IMR-90 (cell line): ENCODE measurements around the gene NIPSNAP3A. TPM values are rescaled to one million over a fixed set of nuclear protein-coding genes. Genes with fewer than 3 reads are reported as not detected.

Experiments
- ATAC-seq: fragments of 200-7000 bp; cut with Tn5 transposase; 2 replicates; pipeline ENCODE4 v1.9.1; 2020; ENCODE audit warnings: low read depth, mild to moderate bottlenecking, moderate library complexity
- BruUV-seq: library from RNA; stranded (reverse); fragments of 400-500 nt; replicated peaks from 2 replicates; lab custom pipeline; 2021; lab: Mats Ljungman, UMichigan
- CTCF ChIA-PET: fragments of 300-600 bp; formaldehyde crosslinking; extraction: SDS; loops from one replicate; lab custom pipeline; 2021; ENCODE audit warnings: antibody characterized with exemption; lab: Yijun Ruan, JAX
- POLR2A ChIA-PET: fragments of 300-600 bp; sonication (Branson Sonifier 250); formaldehyde crosslinking; loops from one replicate; lab custom pipeline; 2022; ENCODE audit warnings: antibody characterized with exemption; ENCODE audit not compliant: unreplicated experiment; lab: Charles Lee
- DNase-seq: peaks from one replicate; pipeline ENCODE4 v3.0.0; 2013
- H2AFZ ChIP-seq: replicated peaks from 2 replicates; pipeline ENCODE3; 2013; ENCODE audit warnings: low read length, mild to moderate bottlenecking; ENCODE audit not compliant: poor library complexity
- H2AK5ac ChIP-seq: 2 replicates; pipeline ENCODE4 v1.6.1; 2013; ENCODE audit warnings: low read depth, low read length, inconsistent platforms
- H2AK9ac ChIP-seq: replicated peaks from 2 replicates; pipeline ENCODE3; 2013; ENCODE audit warnings: mild to moderate bottlenecking, low read depth, low read length, moderate library complexity; ENCODE audit not compliant: poor library complexity
- H2BK120ac ChIP-seq: 2 replicates; pipeline ENCODE4 v1.6.1; 2013; ENCODE audit warnings: low read depth, low read length, inconsistent platforms
- H2BK15ac ChIP-seq: 3 replicates; pipeline ENCODE4 v1.6.1; 2013; ENCODE audit warnings: low read depth, low read length, inconsistent platforms
- H2BK20ac ChIP-seq: 2 replicates; pipeline ENCODE4 v1.6.1; 2013; ENCODE audit warnings: low read depth, mild to moderate bottlenecking, inconsistent platforms, low read length, moderate library complexity
- H2BK5ac ChIP-seq: 2 replicates; pipeline ENCODE4 v1.6.1; 2013; ENCODE audit warnings: mild to moderate bottlenecking, low read depth, low read length, inconsistent platforms; ENCODE audit not compliant: poor library complexity, severe bottlenecking
- H3K14ac ChIP-seq: replicated peaks from 2 replicates; pipeline ENCODE4 v1.6.1; 2013; ENCODE audit warnings: low read depth, low read length, inconsistent platforms
- H3K18ac ChIP-seq: 2 replicates; pipeline ENCODE4 v1.6.1; 2013; ENCODE audit warnings: low read depth, low read length, control low read depth
- H3K23ac ChIP-seq: 2 replicates; pipeline ENCODE4 v1.6.1; 2013; ENCODE audit warnings: low read depth, low read length, inconsistent platforms
- H3K27ac ChIP-seq: 2 replicates; pipeline ENCODE4 v1.5.1; 2013; ENCODE audit warnings: mild to moderate bottlenecking, control low read depth, low read length; ENCODE audit not compliant: insufficient read depth
- H3K27me3 ChIP-seq: 2 replicates; pipeline ENCODE4 v1.6.1; 2013; ENCODE audit warnings: low read length; ENCODE audit not compliant: control insufficient read depth, insufficient read depth
- H3K36me3 ChIP-seq: 2 replicates; pipeline ENCODE4 v1.6.1; 2013; ENCODE audit warnings: low read length, mixed read lengths; ENCODE audit not compliant: control insufficient read depth, insufficient read depth
- H3K4ac ChIP-seq: 2 replicates; pipeline ENCODE4 v1.6.1; 2013; ENCODE audit warnings: low read depth, low read length, inconsistent platforms
- H3K4me1 ChIP-seq: 2 replicates; pipeline ENCODE4 v1.6.1; 2013; ENCODE audit warnings: low read length, mixed read lengths; ENCODE audit not compliant: control insufficient read depth, insufficient read depth
- H3K4me2 ChIP-seq: 2 replicates; pipeline ENCODE4 v1.6.1; 2013; ENCODE audit warnings: low read depth, mild to moderate bottlenecking, control low read depth, low read length, moderate library complexity
- H3K4me3 ChIP-seq: 2 replicates; pipeline ENCODE4 v1.5.1; 2013; ENCODE audit warnings: low read depth, mild to moderate bottlenecking, control low read depth, low read length, moderate library complexity; ENCODE audit not compliant: insufficient read depth
- H3K56ac ChIP-seq: 2 replicates; pipeline ENCODE4 v1.6.1; 2013; ENCODE audit warnings: low read length, inconsistent platforms; ENCODE audit not compliant: insufficient read depth; ENCODE audit errors: extremely low read depth
- H3K79me1 ChIP-seq, 2 experiments: 2 replicates each; pipeline ENCODE4 v1.6.1; 2013; ENCODE audit warnings: low read length in 2 of 2, inconsistent platforms in 1 of 2, low read depth in 1 of 2
- H3K9ac ChIP-seq: 2 replicates; pipeline ENCODE4 v1.6.1; 2013; ENCODE audit warnings: low read depth, low read length, control low read depth
- H3K9me1 ChIP-seq: 2 replicates; pipeline ENCODE4 v1.6.1; 2013; ENCODE audit warnings: low read length, inconsistent platforms; ENCODE audit not compliant: insufficient read depth
- H3K9me3 ChIP-seq: 2 replicates; pipeline ENCODE4 v1.6.1; 2013; ENCODE audit warnings: low read length; ENCODE audit not compliant: control insufficient read depth, insufficient read depth
- H4K20me1 ChIP-seq: 2 replicates; pipeline ENCODE4 v1.6.1; 2013; ENCODE audit warnings: low read length, inconsistent platforms; ENCODE audit not compliant: insufficient read depth
- H4K5ac ChIP-seq: 2 replicates; pipeline ENCODE4 v1.6.1; 2013; ENCODE audit warnings: mild to moderate bottlenecking, low read depth, low read length, control low read depth
- H4K8ac ChIP-seq, 2 experiments: 2 replicates each; pipeline ENCODE4 v1.6.1; 2013; ENCODE audit warnings: low read depth in 2 of 2, low read length in 2 of 2, control low read depth in 1 of 2, inconsistent platforms in 1 of 2
- H4K91ac ChIP-seq: 2 replicates; pipeline ENCODE4 v1.6.1; 2013; ENCODE audit warnings: low read depth, low read length, inconsistent platforms; ENCODE audit not compliant: insufficient read depth
- BHLHE40 ChIP-seq: fragments of 150-350 bp; IDR thresholded peaks from 2 replicates; pipeline ENCODE4 v1.6.1; 2016; ENCODE audit warnings: mild to moderate bottlenecking, low read depth, low read length
- CHD1 ChIP-seq: IDR thresholded peaks from 2 replicates; pipeline ENCODE4 v1.6.1; 2012; ENCODE audit warnings: low read depth, low read length, improper control_type of control experiment
- FOS ChIP-seq: fragments of 150-350 bp; IDR thresholded peaks from 2 replicates; pipeline ENCODE4 v1.6.1; 2016; ENCODE audit warnings: low read depth, low read length
- MAFK ChIP-seq: IDR thresholded peaks from 2 replicates; pipeline ENCODE4 v1.6.1; 2012; ENCODE audit warnings: low read depth, low read length, improper control_type of control experiment
- RAD21 ChIP-seq: IDR thresholded peaks from 2 replicates; pipeline ENCODE4 v1.6.1; 2012; ENCODE audit warnings: low read length, improper control_type of control experiment
- SMC3 ChIP-seq: fragments of 150-350 bp; IDR thresholded peaks from 2 replicates; pipeline ENCODE4 v1.6.1; 2016; ENCODE audit warnings: low read depth, mild to moderate bottlenecking, antibody characterized with exemption, low read length, moderate library complexity
- WGBS, 2 experiments: methylation state at CpG; one replicate each; pipeline versions ENCODE4 v1.1.5 to v1.1.7; 2013; ENCODE audit warnings: missing lambda C conversion rate in 2 of 2; ENCODE audit not compliant: insufficient read length in 1 of 2; ENCODE audit errors: extremely low coverage in 2 of 2; 5-methylcytosine and 5-hydroxymethylcytosine counted together
- dilution Hi-C: fragments of 300-500 bp; cut with HindIII; formaldehyde crosslinking; loops from one replicate; pipeline ENCODE4 v1.14.3; 2018; ENCODE audit warnings: low sequenced_read_pairs; ENCODE audit not compliant: unreplicated experiment
- in situ Hi-C: fragments of 300-500 bp; cut with MboI; formaldehyde crosslinking; loops from 3 replicates; pipeline ENCODE4 v1.14.3; 2019; ENCODE audit warnings: low sequenced_read_pairs, inconsistent platforms, mixed read lengths
- intact Hi-C: fragments of 100-400 bp; cut with micrococcal nuclease; formaldehyde crosslinking; loops from 2 replicates; pipeline ENCODE4 v1.10.0; 2022
- polyA plus RNA-seq, 3 experiments: library from polyadenylated mRNA; depleted of rRNA; stranded (reverse); fragments of >200 nt; gene quantifications; 2 replicates each; pipeline ENCODE4 v1.2.3, GENCODE V29; 2012; ENCODE audit warnings: low replicate concordance in 1 of 3
- total RNA-seq: library from RNA; depleted of rRNA; stranded (reverse); fragments of >200 nt; gene quantifications from 2 replicates; pipeline ENCODE4 v1.2.3, GENCODE V29; 2012
- TF ChIP-seq, protein P1 (sequence below): conservative IDR thresholded peaks from 2 replicates; pipeline ENCODE4 v1.5.1; 2012; ENCODE audit warnings: mild to moderate bottlenecking, low read depth, low read length, improper control_type of control experiment
- TF ChIP-seq, protein P2 (sequence below): fragments of 150-350 bp; IDR thresholded peaks from 2 replicates; pipeline ENCODE4 v1.6.1; 2017; ENCODE audit warnings: mild to moderate bottlenecking, antibody characterized with exemption, low read length, low read depth

NIPSNAP3A gene
- total and polyA plus RNA-seq, 2 of the 4 experiments (the other 2 are of a cell fraction): 21.4 to 32.1 TPM

DNA sequence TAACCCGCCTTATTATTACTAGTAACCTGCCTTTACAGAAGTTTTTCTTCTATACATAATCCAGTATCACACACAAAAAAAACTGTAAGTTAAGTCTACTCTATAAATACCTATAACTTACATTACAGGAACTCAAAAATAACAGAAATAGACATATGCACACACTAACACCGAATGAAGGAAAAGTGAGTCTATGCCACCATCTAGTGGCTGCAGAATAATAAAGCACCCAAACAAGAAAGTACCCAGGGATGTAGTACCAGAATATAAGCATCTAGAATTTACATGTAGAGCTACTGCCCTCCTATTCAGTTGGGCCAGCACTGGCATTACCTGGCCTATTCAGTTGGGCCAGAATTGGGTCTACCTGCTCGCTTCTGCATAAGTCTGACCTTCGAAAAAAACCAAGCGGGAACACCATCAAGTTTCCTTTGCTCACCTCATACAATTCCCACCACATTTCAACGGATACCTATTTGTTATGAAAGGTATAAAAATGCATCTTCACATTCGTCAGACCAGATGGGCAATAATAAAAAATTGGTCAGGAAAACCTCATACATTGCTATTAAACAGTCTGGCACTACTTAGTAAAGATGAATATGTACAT is 4.0 kb upstream of the NIPSNAP3A start:
- DNase-seq (peak; percentile 73), ATAC-seq (peak; percentile 31)
- ChIA-PET CTCF (no interaction called here), POLR2A (no interaction called here)
- BruUV-seq: no TSS peak
- no peak overlapping the region for H3K9ac ChIP-seq
- H2BK20ac ChIP-seq: no peak overlapping the region
- no peak overlapping the region for H3K23ac ChIP-seq
- no peak overlapping the region for H2AFZ ChIP-seq
- H3K56ac ChIP-seq: no peak overlapping the region
- H3K4me3 ChIP-seq: no peak overlapping the region
- no peaks in the 10 kb centered on the region for H3K27me3 ChIP-seq
- no peaks in the 10 kb centered on the region for H3K9me1 ChIP-seq
- peaks cover 7 to 8% of the 10 kb centered on the region in 2 experiments for H3K79me1 ChIP-seq
- no peak overlapping the region for H2BK120ac ChIP-seq
- no peak overlapping the region for H4K5ac ChIP-seq
- H3K18ac ChIP-seq: no peak overlapping the region
- no peak overlapping the region for H3K27ac ChIP-seq
- intact Hi-C loops: loop anchor here (2.0 kb wide), 1 partner anchor 717 kb away; no protein-coding TSS in a partner anchor
- H2AK5ac ChIP-seq: no peak overlapping the region
- H3K14ac ChIP-seq: no peak overlapping the region
- H4K91ac ChIP-seq: no peak overlapping the region
- in situ Hi-C loops: no loop called here
- no peaks in the 10 kb centered on the region for H3K36me3 ChIP-seq
- H2AK9ac ChIP-seq: no peak overlapping the region
- H4K20me1 ChIP-seq: no peaks in the 10 kb centered on the region
- H2BK5ac ChIP-seq: no peak overlapping the region
- H3K9me3 ChIP-seq: no peaks in the 10 kb centered on the region
- dilution Hi-C loops: no loop called here
- no peak overlapping the region for H4K8ac ChIP-seq
- H3K4ac ChIP-seq: no peak overlapping the region
- WGBS, 2 experiments: no CpG with 5 or more reads among the region's 7 CpGs
- no peak for TF ChIP-seq FOS
- peak; percentile 89 for TF ChIP-seq RAD21
- TF ChIP-seq MAFK: no peak
- TF ChIP-seq SMC3: peak; percentile 65; the same call in 1 of the 2 replicates
- TF ChIP-seq, protein P1, sequence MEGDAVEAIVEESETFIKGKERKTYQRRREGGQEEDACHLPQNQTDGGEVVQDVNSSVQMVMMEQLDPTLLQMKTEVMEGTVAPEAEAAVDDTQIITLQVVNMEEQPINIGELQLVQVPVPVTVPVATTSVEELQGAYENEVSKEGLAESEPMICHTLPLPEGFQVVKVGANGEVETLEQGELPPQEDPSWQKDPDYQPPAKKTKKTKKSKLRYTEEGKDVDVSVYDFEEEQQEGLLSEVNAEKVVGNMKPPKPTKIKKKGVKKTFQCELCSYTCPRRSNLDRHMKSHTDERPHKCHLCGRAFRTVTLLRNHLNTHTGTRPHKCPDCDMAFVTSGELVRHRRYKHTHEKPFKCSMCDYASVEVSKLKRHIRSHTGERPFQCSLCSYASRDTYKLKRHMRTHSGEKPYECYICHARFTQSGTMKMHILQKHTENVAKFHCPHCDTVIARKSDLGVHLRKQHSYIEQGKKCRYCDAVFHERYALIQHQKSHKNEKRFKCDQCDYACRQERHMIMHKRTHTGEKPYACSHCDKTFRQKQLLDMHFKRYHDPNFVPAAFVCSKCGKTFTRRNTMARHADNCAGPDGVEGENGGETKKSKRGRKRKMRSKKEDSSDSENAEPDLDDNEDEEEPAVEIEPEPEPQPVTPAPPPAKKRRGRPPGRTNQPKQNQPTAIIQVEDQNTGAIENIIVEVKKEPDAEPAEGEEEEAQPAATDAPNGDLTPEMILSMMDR: peak; percentile 87
- TF ChIP-seq BHLHE40: no peak
- TF ChIP-seq CHD1: no peak
- TF ChIP-seq, protein P2, sequence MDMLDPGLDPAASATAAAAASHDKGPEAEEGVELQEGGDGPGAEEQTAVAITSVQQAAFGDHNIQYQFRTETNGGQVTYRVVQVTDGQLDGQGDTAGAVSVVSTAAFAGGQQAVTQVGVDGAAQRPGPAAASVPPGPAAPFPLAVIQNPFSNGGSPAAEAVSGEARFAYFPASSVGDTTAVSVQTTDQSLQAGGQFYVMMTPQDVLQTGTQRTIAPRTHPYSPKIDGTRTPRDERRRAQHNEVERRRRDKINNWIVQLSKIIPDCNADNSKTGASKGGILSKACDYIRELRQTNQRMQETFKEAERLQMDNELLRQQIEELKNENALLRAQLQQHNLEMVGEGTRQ: no peak
- no peak overlapping the region for H3K4me2 ChIP-seq
- H3K4me1 ChIP-seq: no peaks in the 10 kb centered on the region
- H2BK15ac ChIP-seq: no peak overlapping the region
